Transverse colon (tissue), 4 donors: ENCODE results near the gene CAMTA1. TPM values are rescaled to one million over a fixed set of nuclear protein-coding genes. Genes with fewer than 3 reads are reported as not detected.

Experiments
- DNase-seq: peaks from one replicate; pipeline ENCODE4 v3.0.0-alpha.2; 2019
- H3K27ac ChIP-seq, 4 donors: fragments of 200-600 bp; sonication (generic); 2 replicates each; pipeline ENCODE4 v1.5.1; 2016 to 2018; ENCODE audit warnings: inconsistent platforms in 4 of 4
- H3K27me3 ChIP-seq: fragments of 200-600 bp; sonication (generic); 2 replicates; pipeline ENCODE4 v1.5.1; 2017; ENCODE audit warnings: inconsistent platforms
- H3K36me3 ChIP-seq, 4 donors: fragments of 200-600 bp; sonication (generic); 2 replicates each; pipeline ENCODE4 v1.5.1; 2017 to 2019; ENCODE audit warnings: inconsistent platforms in 4 of 4
- H3K4me1 ChIP-seq, 4 donors: fragments of 200-600 bp; sonication (generic); 2 replicates each; pipeline ENCODE4 v1.5.1; 2017 to 2020; ENCODE audit warnings: inconsistent platforms in 4 of 4
- H3K4me3 ChIP-seq, 4 donors: fragments of 200-600 bp; sonication (generic); 1 replicate in 1 of 4; 2 replicates in 3 of 4; pipeline versions ENCODE4 v1.5.1 to v1.6.1; 2017 to 2019; ENCODE audit warnings: inconsistent platforms in 4 of 4
- H3K9me3 ChIP-seq, 2 donors: fragments of 200-600 bp; sonication (generic); 2 replicates each; pipeline ENCODE4 v1.5.1; 2017 to 2019; ENCODE audit warnings: inconsistent platforms in 2 of 2
- CTCF ChIP-seq, 5 experiments: fragments of 200-600 bp in 3 of 5; fragments of 450-650 bp in 2 of 5; sonication (generic) in 3 of 5; IDR thresholded peaks; 1 replicate in 2 of 5; 2 replicates in 3 of 5; pipeline ENCODE4 v1.5.1; 2016 to 2017; ENCODE audit warnings: antibody characterized with exemption in 5 of 5, inconsistent platforms in 3 of 5, mild to moderate bottlenecking in 2 of 5, moderate library complexity in 1 of 5
- EP300 ChIP-seq: sonication (generic); formaldehyde crosslinking; IDR thresholded peaks from one replicate; pipeline ENCODE4 v1.6.1; 2017; ENCODE audit warnings: antibody characterized with exemption, low read depth
- POLR2A ChIP-seq: fragments of 450-650 bp; IDR thresholded peaks from one replicate; pipeline ENCODE4 v1.6.1; 2016; ENCODE audit warnings: antibody characterized with exemption, mild to moderate bottlenecking, moderate library complexity
- POLR2AphosphoS5 ChIP-seq, 3 donors: sonication (generic); formaldehyde crosslinking; IDR thresholded peaks; one replicate each; pipeline ENCODE4 v1.6.1; 2016; ENCODE audit warnings: antibody characterized with exemption in 3 of 3
- WGBS, 2 donors: methylation state at CpG; one replicate each; pipeline ENCODE4 v1.1.5; 2018; ENCODE audit warnings: low coverage in 1 of 2; 5-methylcytosine and 5-hydroxymethylcytosine counted together
- in situ Hi-C, 4 donors: fragments of 200-750 bp; cut with MboI; loops; one replicate each; pipeline versions ENCODE4 v1.15.0 to v1.15.1; 2017; ENCODE audit warnings: low sequenced_read_pairs in 3 of 4, low pct_ligation_motif_present in 1 of 4, low pct_unique_long_range_greater_than_20kb in 1 of 4
- intact Hi-C: fragments of 100-400 bp; cut with DNase I; formaldehyde crosslinking; loops from one replicate; pipeline ENCODE4 v1.15.1; 2023; ENCODE audit warnings: low total_unique reads
- total RNA-seq, 4 donors: library from RNA; depleted of rRNA; stranded (reverse); fragments of >200 nt; gene quantifications; one replicate each; pipeline ENCODE4 v1.1.0, GENCODE V29; 2016

The CAMTA1 gene
- total RNA-seq, 4 donors from 2014 or later = 93.8 to 268 (median 130) TPM

- no peaks in the 10 kb centered on the region for H3K36me3 ChIP-seq
- DNase-seq = no peak
- TF ChIP-seq POLR2A (no peak), POLR2AphosphoS5 (IDR thresholded peaks at IDR 0.05) (no peak), EP300 (no peak), CTCF (IDR thresholded peaks at IDR 0.05) (no peak)
- intact Hi-C loops (no loop called here), in situ Hi-C loops (no loop called here)
- H3K4me1 ChIP-seq = no peaks in the 10 kb centered on the region
- no peak overlapping the region for H3K27ac ChIP-seq
- 60% methylated on average over 6 of the region's 6 CpGs; no CpG with 5 or more reads in 1 of the 2 donors for WGBS, 2 donors
- no peaks in the 10 kb centered on the region for H3K9me3 ChIP-seq
- H3K27me3 ChIP-seq = no peaks in the 10 kb centered on the region
- no peak overlapping the region for H3K4me3 ChIP-seq
Observed at GRCh38 chr1:7460807-7461206, 675.6 kb downstream of the CAMTA1 start.

- DNase-seq = no peak
- Histone ChIP-seq H3K9me3 (no peaks in the 10 kb centered on the region), H3K27me3 (no peaks in the 10 kb centered on the region), H3K4me3 (no peak overlapping the region), H3K4me1 (no peaks in the 10 kb centered on the region), H3K36me3 (no peaks in the 10 kb centered on the region), H3K27ac (no peak overlapping the region)
- in situ Hi-C loops (no loop called here), intact Hi-C loops (no loop called here)
- TF ChIP-seq POLR2A = no peak
- TF ChIP-seq CTCF (IDR thresholded peaks at IDR 0.05) = no peak
- TF ChIP-seq EP300 = no peak
- TF ChIP-seq POLR2AphosphoS5 (IDR thresholded peaks at IDR 0.05) = no peak
- WGBS, 2 donors = 78 to 100% methylated on average over 1 to 10 of the region's 10 CpGs
Observed at GRCh38 chr1:7462617-7463016, 677.4 kb downstream of the CAMTA1 start.

- no peaks in the 10 kb centered on the region for H3K9me3 ChIP-seq
- 70 to 83% methylated on average over 4 to 7 of the region's 7 CpGs for WGBS, 2 donors
- H3K4me3 ChIP-seq = no peak overlapping the region
- no peaks in the 10 kb centered on the region for H3K36me3 ChIP-seq
- DNase-seq = no peak
- no peaks in the 10 kb centered on the region for H3K27me3 ChIP-seq
- TF ChIP-seq POLR2AphosphoS5 (IDR thresholded peaks at IDR 0.05) (no peak), CTCF (IDR thresholded peaks at IDR 0.05) (no peak), EP300 (no peak), POLR2A (no peak)
- H3K27ac ChIP-seq = no peak overlapping the region
- H3K4me1 ChIP-seq = no peaks in the 10 kb centered on the region
- in situ Hi-C loops = no loop called here
- intact Hi-C loops = no loop called here
Observed at GRCh38 chr1:7463526-7463925, 678.3 kb downstream of the CAMTA1 start.

- H3K27me3 ChIP-seq = no peaks in the 10 kb centered on the region
- WGBS, 2 donors = 88% methylated on average over 3 to 12 of the region's 12 CpGs
- intact Hi-C loops = no loop called here
- no peak for TF ChIP-seq EP300
- TF ChIP-seq POLR2A = no peak
- TF ChIP-seq POLR2AphosphoS5 (IDR thresholded peaks at IDR 0.05) = no peak
- no peak for TF ChIP-seq CTCF (IDR thresholded peaks at IDR 0.05)
- no peaks in the 10 kb centered on the region for H3K36me3 ChIP-seq
- H3K9me3 ChIP-seq = no peaks in the 10 kb centered on the region
- H3K4me3 ChIP-seq = no peak overlapping the region
- no peaks in the 10 kb centered on the region for H3K4me1 ChIP-seq
- H3K27ac ChIP-seq = no peak overlapping the region
- in situ Hi-C loops = no loop called here
- DNase-seq = no peak
Observed at GRCh38 chr1:7464736-7465135, 679.5 kb downstream of the CAMTA1 start.
